OCI-LY3 (cell line): Measurements from ENCODE around the gene INTS11.

ENCODE experiments used
- H2AFZ ChIP-seq: fragments of 200-600, 300-600 bp; shearing (Covaris generic); 2 replicates; pipeline ENCODE4 v1.6.0; 2014; ENCODE audit warnings: antibody characterized with exemption, low read depth, low read length
- H3K27ac ChIP-seq: fragments of 200-600, 300-600 bp; sonication (generic); 2 replicates; pipeline ENCODE4 v1.5.1; 2014; ENCODE audit warnings: mild to moderate bottlenecking, low read length, moderate library complexity, mixed read lengths
- H3K27me3 ChIP-seq: fragments of 200-600, 300-600 bp; sonication (generic); 2 replicates; pipeline ENCODE4 v1.6.1; 2014; ENCODE audit warnings: low read depth, low read length, mixed read lengths
- H3K36me3 ChIP-seq: fragments of 200-600, 300-600 bp; sonication (generic); replicated peaks from 2 replicates; pipeline ENCODE3; 2014; ENCODE audit warnings: low read depth, low read length, mixed read lengths
- H3K4me1 ChIP-seq: fragments of 300-600, 200-600 bp; sonication (generic); 2 replicates; pipeline ENCODE4 v1.6.1; 2014; ENCODE audit warnings: low read length, mixed read lengths
- H3K4me2 ChIP-seq: fragments of 200-600, 300-600 bp; sonication (generic); 2 replicates; pipeline ENCODE4 v1.6.1; 2014; ENCODE audit warnings: low read length, mixed read lengths
- H3K4me3 ChIP-seq: fragments of 300-600, 200-600 bp; sonication (generic); 2 replicates; pipeline ENCODE4 v1.5.1; 2014; ENCODE audit warnings: antibody characterized with exemption, mild to moderate bottlenecking, low read length, moderate library complexity
- H3K79me2 ChIP-seq: fragments of 300-600, 200-600 bp; shearing (Covaris generic); 2 replicates; pipeline ENCODE4 v1.6.1; 2014; ENCODE audit warnings: mild to moderate bottlenecking, low read length, mixed read lengths
- H3K9ac ChIP-seq: fragments of 300-600, 200-600 bp; shearing (Covaris generic); 2 replicates; pipeline ENCODE4 v1.6.0; 2014; ENCODE audit warnings: mild to moderate bottlenecking, low read length, moderate library complexity
- H3K9me3 ChIP-seq: fragments of 200-600, 300-600 bp; shearing (Covaris generic); 2 replicates; pipeline ENCODE4 v1.6.1; 2014; ENCODE audit warnings: low read length, mixed read lengths; ENCODE audit not compliant: insufficient read depth
- H4K20me1 ChIP-seq: fragments of 200-600, 300-600 bp; sonication (generic); 2 replicates; pipeline ENCODE4 v1.6.1; 2016; ENCODE audit warnings: low read length, mixed read lengths; ENCODE audit not compliant: insufficient read depth
- CTCF ChIP-seq: fragments of 200-600, 300-600 bp; sonication (generic); IDR thresholded peaks from 2 replicates; pipeline ENCODE4 v1.5.1; 2014; ENCODE audit warnings: antibody characterized with exemption, low read length, low read depth
- EZH2phosphoT487 ChIP-seq: fragments of 200-600 bp; shearing (Covaris generic); IDR thresholded peaks from 2 replicates; pipeline ENCODE4 v1.6.1; 2018; ENCODE audit warnings: antibody characterized with exemption, mixed run types, low read depth

INTS11 gene

GRCh38 chr1:1324524-1325287 lies at the start of gene INTS11, which contains the start of gene CPTP:
TSS of gene INTS11 (minus strand) at chr1:1324660. CDS start at chr1:1324608, 52 bp downstream.
TSS of gene CPTP (plus strand) at chr1:1324802. CDS start at chr1:1326911, 2,109 bp downstream.
- H4K20me1 ChIP-seq = peaks cover 30% of the 10 kb centered on the region
- peak within 1 kb of the TSS; percentile 81 for H3K4me3 ChIP-seq
- peak within 1 kb of the TSS; percentile 46; the same call in 1 of the 2 replicates for H2AFZ ChIP-seq
- no peak for TF ChIP-seq CTCF
- no peak for TF ChIP-seq EZH2phosphoT487
- H3K27ac ChIP-seq = peak within 1 kb of the TSS; percentile 44; the same call in 1 of the 2 replicates
- H3K79me2 ChIP-seq = peaks cover 56% of the 10 kb centered on the region
- no peaks in the 10 kb centered on the region for H3K9me3 ChIP-seq
- H3K9ac ChIP-seq = peak within 1 kb of the TSS; percentile 92
- no peaks in the 10 kb centered on the region for H3K27me3 ChIP-seq
- peaks cover 4% of the 10 kb centered on the region for H3K36me3 ChIP-seq
- peak within 1 kb of the TSS; percentile 94 for H3K4me2 ChIP-seq
- H3K4me1 ChIP-seq = peaks cover 15% of the 10 kb centered on the region

- Histone ChIP-seq H3K27me3 (no peaks in the 10 kb centered on the region), H2AFZ (no peak overlapping the region), H3K36me3 (peaks cover 16% of the 10 kb centered on the region), H3K27ac (no peak overlapping the region), H3K9me3 (no peaks in the 10 kb centered on the region), H3K4me1 (peaks cover 23% of the 10 kb centered on the region), H4K20me1 (no peaks in the 10 kb centered on the region), H3K4me3 (peak overlapping the region; percentile 92), H3K4me2 (peak overlapping the region; percentile 64), H3K79me2 (peaks cover 36% of the 10 kb centered on the region), H3K9ac (peak overlapping the region; percentile 90)
- no peak for TF ChIP-seq EZH2phosphoT487
Observed at GRCh38 chr1:1373815-1374588, 49.5 kb upstream of the INTS11 start.

GRCh38 chr1:1373051-1373814 lies 48.8 kb upstream of the INTS11 start:
- no peak for TF ChIP-seq CTCF
- no peak for TF ChIP-seq EZH2phosphoT487
- H3K79me2 ChIP-seq = peaks cover 36% of the 10 kb centered on the region
- no peaks in the 10 kb centered on the region for H3K27me3 ChIP-seq
- peaks cover 16% of the 10 kb centered on the region for H3K36me3 ChIP-seq
- H4K20me1 ChIP-seq = no peaks in the 10 kb centered on the region
- no peak overlapping the region for H3K27ac ChIP-seq
- 0 out of 2 replicates have a peak overlapping the region, but pooled peaks have one; percentile 92 for H3K4me3 ChIP-seq
- no peak overlapping the region for H2AFZ ChIP-seq
- peak overlapping the region; percentile 64 for H3K4me2 ChIP-seq
- peaks cover 23% of the 10 kb centered on the region for H3K4me1 ChIP-seq
- H3K9ac ChIP-seq = no peak overlapping the region
- no peaks in the 10 kb centered on the region for H3K9me3 ChIP-seq
